Neural progenitor cell (in vitro differentiated cells): ENCODE measurements around the gene SLC16A12. TPM values are rescaled to one million over a fixed set of nuclear protein-coding genes. Genes with fewer than 3 reads are reported as not detected.
A peak's percentile ranks its signal among the peaks of the same experiment; 100 is the strongest.

Source experiments
- DNase-seq: peaks from one replicate; pipeline ENCODE4 v3.0.0-alpha.2; 2016; ENCODE audit warnings: low spot score
- H2AFZ ChIP-seq: fragments of 200-600 bp; sonication (generic); replicated peaks from 2 replicates; pipeline ENCODE4 v1.6.1; 2016; ENCODE audit warnings: antibody characterized with exemption
- H3F3A ChIP-seq: fragments of 200-600 bp; sonication (generic); 2 replicates; pipeline ENCODE4 v1.6.1; 2016; ENCODE audit warnings: antibody characterized with exemption, low read depth
- H3K27ac ChIP-seq: fragments of 200-600 bp; sonication (generic); 2 replicates; pipeline ENCODE4 v1.5.1; 2016; ENCODE audit warnings: mild to moderate bottlenecking
- H3K27me3 ChIP-seq: fragments of 200-600 bp; sonication (generic); 2 replicates; pipeline ENCODE4 v1.6.1; 2016; ENCODE audit warnings: mild to moderate bottlenecking, moderate library complexity
- H3K36me3 ChIP-seq: fragments of 200-600 bp; sonication (generic); 2 replicates; pipeline ENCODE4 v1.5.1; 2016
- H3K4me1 ChIP-seq: fragments of 200-600 bp; sonication (generic); 2 replicates; pipeline ENCODE4 v1.6.1; 2016; ENCODE audit warnings: mixed run types
- H3K4me2 ChIP-seq: fragments of 200-600 bp; sonication (generic); 2 replicates; pipeline ENCODE4 v1.6.1; 2016
- H3K4me3 ChIP-seq: fragments of 200-600 bp; sonication (generic); 2 replicates; pipeline ENCODE4 v1.5.1; 2016
- H3K79me2 ChIP-seq: fragments of 200-600 bp; sonication (generic); 2 replicates; pipeline ENCODE4 v1.6.1; 2016; ENCODE audit warnings: low read depth
- H3K9ac ChIP-seq: fragments of 200-600 bp; sonication (generic); 2 replicates; pipeline ENCODE4 v1.6.1; 2016
- H3K9me3 ChIP-seq: fragments of 200-600 bp; sonication (generic); 2 replicates; pipeline ENCODE4 v1.5.1; 2016; ENCODE audit warnings: low read depth
- H4K20me1 ChIP-seq: fragments of 200-600 bp; sonication (generic); 2 replicates; pipeline ENCODE4 v1.6.1; 2016; ENCODE audit warnings: low read depth
- H3K27ac Mint-ChIP-seq: 3 replicates; pipeline ENCODE4 v1.8.0; 2021; ENCODE audit warnings: mixed read lengths
- H3K27me3 Mint-ChIP-seq: 2 replicates; pipeline ENCODE4 v1.8.0; 2022; ENCODE audit warnings: low read depth, mild to moderate bottlenecking, inconsistent platforms, moderate library complexity, mixed read lengths; ENCODE audit not compliant: insufficient read depth
- H3K36me3 Mint-ChIP-seq: 3 replicates; pipeline ENCODE4 v1.8.0; 2021; ENCODE audit warnings: mixed read lengths
- H3K4me1 Mint-ChIP-seq: 3 replicates; pipeline ENCODE4 v1.8.0; 2021; ENCODE audit warnings: mixed read lengths
- H3K4me3 Mint-ChIP-seq: 3 replicates; pipeline ENCODE4 v1.8.0; 2021; ENCODE audit warnings: mild to moderate bottlenecking, moderate library complexity, mixed read lengths
- H3K9me3 Mint-ChIP-seq: 3 replicates; pipeline ENCODE4 v1.8.0; 2020; ENCODE audit warnings: mixed read lengths
- EZH2 ChIP-seq: fragments of 200-600 bp; sonication (generic); IDR thresholded peaks from 2 replicates; pipeline ENCODE4 v1.6.1; 2017; ENCODE audit warnings: antibody characterized with exemption, mild to moderate bottlenecking, moderate library complexity
- EZH2phosphoT487 ChIP-seq: fragments of 200-600 bp; sonication (generic); IDR thresholded peaks from 2 replicates; pipeline ENCODE4 v1.6.1; 2017; ENCODE audit warnings: antibody characterized with exemption
- total RNA-seq: library from RNA; depleted of rRNA; stranded (reverse); fragments of >200 nt; gene quantifications from 2 replicates; pipeline ENCODE4 v1.2.3, GENCODE V29; 2015; ENCODE audit warnings: low replicate concordance
- TF ChIP-seq, protein P1 (sequence below): fragments of 200-600 bp; sonication (generic); IDR thresholded peaks from 2 replicates; pipeline ENCODE4 v1.5.1; 2017; ENCODE audit warnings: antibody characterized with exemption, mild to moderate bottlenecking

The SLC16A12 gene
- total RNA-seq, 1 donor from 2014 or later, result not detected

GRCh38 chr10:89505640-89506275, 29.6 kb downstream of the SLC16A12 start:
- Histone ChIP-seq H3K79me2 (no peaks in the 10 kb centered on the region), H3F3A (no peaks in the 10 kb centered on the region), H3K4me2 (no peak overlapping the region), H4K20me1 (no peaks in the 10 kb centered on the region), H3K4me1 (no peaks in the 10 kb centered on the region), H3K27me3 (no peaks in the 10 kb centered on the region), H2AFZ (peak overlapping the region; percentile 17), H3K36me3 (no peaks in the 10 kb centered on the region), H3K4me3 (no peak overlapping the region), H3K9ac (no peak overlapping the region), H3K9me3 (no peaks in the 10 kb centered on the region), H3K27ac (no peak overlapping the region)
- Mint-ChIP-seq H3K9me3 (peaks cover 6% of the 10 kb centered on the region), H3K4me3 (no peak overlapping the region), H3K27ac (no peak overlapping the region), H3K27me3 (peaks cover 2% of the 10 kb centered on the region), H3K36me3 (no peaks in the 10 kb centered on the region), H3K4me1 (no peaks in the 10 kb centered on the region)
- no peak for TF ChIP-seq EZH2
- TF ChIP-seq EZH2phosphoT487, result no peak
- TF ChIP-seq, protein P1, sequence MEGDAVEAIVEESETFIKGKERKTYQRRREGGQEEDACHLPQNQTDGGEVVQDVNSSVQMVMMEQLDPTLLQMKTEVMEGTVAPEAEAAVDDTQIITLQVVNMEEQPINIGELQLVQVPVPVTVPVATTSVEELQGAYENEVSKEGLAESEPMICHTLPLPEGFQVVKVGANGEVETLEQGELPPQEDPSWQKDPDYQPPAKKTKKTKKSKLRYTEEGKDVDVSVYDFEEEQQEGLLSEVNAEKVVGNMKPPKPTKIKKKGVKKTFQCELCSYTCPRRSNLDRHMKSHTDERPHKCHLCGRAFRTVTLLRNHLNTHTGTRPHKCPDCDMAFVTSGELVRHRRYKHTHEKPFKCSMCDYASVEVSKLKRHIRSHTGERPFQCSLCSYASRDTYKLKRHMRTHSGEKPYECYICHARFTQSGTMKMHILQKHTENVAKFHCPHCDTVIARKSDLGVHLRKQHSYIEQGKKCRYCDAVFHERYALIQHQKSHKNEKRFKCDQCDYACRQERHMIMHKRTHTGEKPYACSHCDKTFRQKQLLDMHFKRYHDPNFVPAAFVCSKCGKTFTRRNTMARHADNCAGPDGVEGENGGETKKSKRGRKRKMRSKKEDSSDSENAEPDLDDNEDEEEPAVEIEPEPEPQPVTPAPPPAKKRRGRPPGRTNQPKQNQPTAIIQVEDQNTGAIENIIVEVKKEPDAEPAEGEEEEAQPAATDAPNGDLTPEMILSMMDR, result no peak
- DNase-seq, result no peak

- peaks cover 2% of the 10 kb centered on the region for H3K27me3 Mint-ChIP-seq
- TF ChIP-seq, protein P1, result no peak
- TF ChIP-seq EZH2, result no peak
- TF ChIP-seq EZH2phosphoT487, result no peak
- Histone ChIP-seq H3K4me1 (no peaks in the 10 kb centered on the region), H2AFZ (no peak overlapping the region), H3K9ac (no peak overlapping the region), H3K27me3 (no peaks in the 10 kb centered on the region), H3F3A (no peaks in the 10 kb centered on the region), H3K36me3 (no peaks in the 10 kb centered on the region), H3K9me3 (no peaks in the 10 kb centered on the region), H4K20me1 (no peaks in the 10 kb centered on the region), H3K79me2 (no peaks in the 10 kb centered on the region), H3K27ac (no peak overlapping the region), H3K4me2 (no peak overlapping the region), H3K4me3 (no peak overlapping the region)
- peaks cover 7% of the 10 kb centered on the region for H3K9me3 Mint-ChIP-seq
- no peak overlapping the region for H3K4me3 Mint-ChIP-seq
- no peaks in the 10 kb centered on the region for H3K36me3 Mint-ChIP-seq
- DNase-seq, result no peak
- no peaks in the 10 kb centered on the region for H3K4me1 Mint-ChIP-seq
- H3K27ac Mint-ChIP-seq, result no peak overlapping the region
These were observed 30.7 kb downstream of the SLC16A12 start for GRCh38 chr10:89504691-89505090.

DNA sequence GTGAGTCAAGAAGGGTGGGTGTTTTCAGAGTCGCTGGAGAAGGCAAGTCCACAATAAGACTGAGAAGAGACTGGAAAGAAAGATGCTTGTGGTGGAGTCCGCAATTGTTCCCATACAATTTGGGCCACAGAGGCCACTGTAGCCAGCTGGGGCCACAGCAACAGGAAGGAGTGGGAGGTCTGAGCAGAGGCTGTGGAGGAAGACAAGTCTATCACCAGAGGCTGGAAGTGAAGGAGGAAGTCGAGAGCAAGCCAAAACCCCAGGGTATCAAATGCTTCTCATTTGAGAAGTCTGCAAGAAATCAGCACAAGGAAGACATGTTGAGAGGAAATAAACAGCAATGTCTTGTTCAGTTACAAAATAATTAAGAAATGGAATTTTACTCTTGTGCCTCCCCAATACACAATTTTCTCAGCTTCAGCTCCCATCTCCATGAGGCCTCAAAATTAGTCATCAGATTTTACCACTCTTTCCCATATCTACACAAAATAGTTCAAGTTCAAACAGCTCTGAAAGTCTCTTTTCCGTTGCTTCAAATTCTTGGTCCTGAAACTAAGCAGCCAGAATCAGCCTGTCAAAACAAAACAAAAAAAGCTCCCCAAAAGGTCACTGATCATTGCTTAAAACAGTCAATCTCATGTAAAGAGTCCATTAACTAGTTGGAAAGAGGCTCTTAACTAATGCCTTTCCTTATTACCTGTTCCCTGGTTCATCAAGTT, 31.6 kb downstream of the SLC16A12 start:
- Histone ChIP-seq H3K4me1 (no peaks in the 10 kb centered on the region), H3K4me3 (no peak overlapping the region), H3K27me3 (no peaks in the 10 kb centered on the region), H4K20me1 (no peaks in the 10 kb centered on the region), H2AFZ (no peak overlapping the region), H3K4me2 (no peak overlapping the region), H3F3A (no peaks in the 10 kb centered on the region), H3K9me3 (no peaks in the 10 kb centered on the region), H3K79me2 (no peaks in the 10 kb centered on the region), H3K36me3 (no peaks in the 10 kb centered on the region), H3K9ac (no peak overlapping the region), H3K27ac (no peak overlapping the region)
- no peak for DNase-seq
- Mint-ChIP-seq H3K4me1 (no peaks in the 10 kb centered on the region), H3K4me3 (no peak overlapping the region), H3K36me3 (no peaks in the 10 kb centered on the region), H3K27me3 (peaks cover 2% of the 10 kb centered on the region), H3K27ac (no peak overlapping the region), H3K9me3 (peaks cover 7% of the 10 kb centered on the region)
- TF ChIP-seq EZH2 (no peak), EZH2phosphoT487 (no peak)
- TF ChIP-seq, protein P1, result no peak
